Kidney (tissue), 19 donors: ENCODE data around the gene FCGR1A. TPM values are rescaled to one million over a fixed set of nuclear protein-coding genes. Genes with fewer than 3 reads are reported as not detected.
"Not testable (repeated sequence)": the region's sequence is repeated elsewhere in the genome, so short reads cannot be mapped to it uniquely, and the experiment has no call there.

Experiments
- DNase-seq, 5 donors: peaks; one replicate each; pipeline ENCODE4 v3.0.0-alpha.2; 2013 to 2020
- FAIRE-seq: peaks from 2 replicates; lab custom pipeline; 2012; peaks lifted over from hg19 to GRCh38; lab: Jason Lieb, UNC
- H3K27ac ChIP-seq, 2 donors: one replicate each; pipeline ENCODE4 v1.7.0; 2013; ENCODE audit warnings: low read depth in 2 of 2, low read length in 2 of 2, inconsistent platforms in 1 of 2
- H3K27me3 ChIP-seq: one replicate; pipeline ENCODE4 v1.7.1; 2013; ENCODE audit warnings: low read length, inconsistent platforms; ENCODE audit not compliant: control insufficient read depth, insufficient read depth
- H3K36me3 ChIP-seq, 3 donors: one replicate each; pipeline versions ENCODE4 v1.7.0 to v1.7.1; 2013; ENCODE audit warnings: low read length in 3 of 3, control low read depth in 1 of 3, inconsistent platforms in 1 of 3; ENCODE audit not compliant: insufficient read depth in 3 of 3, control insufficient read depth in 2 of 3
- H3K4me1 ChIP-seq, 3 donors: one replicate each; pipeline versions ENCODE4 v1.7.0 to v1.7.1; 2013; ENCODE audit warnings: low read length in 3 of 3, inconsistent platforms in 1 of 3, low read depth in 1 of 3; ENCODE audit not compliant: control insufficient read depth in 2 of 3, insufficient read depth in 2 of 3
- H3K4me3 ChIP-seq, 3 donors: one replicate each; pipeline versions ENCODE4 v1.7.0 to v1.8.1; 2013; ENCODE audit warnings: low read length in 3 of 3, control low read depth in 1 of 3, inconsistent platforms in 1 of 3
- H3K9ac ChIP-seq, 3 donors: one replicate each; pipeline versions ENCODE4 v1.7.0 to v1.7.1; 2013; ENCODE audit warnings: low read length in 3 of 3, control low read depth in 1 of 3, inconsistent platforms in 1 of 3
- H3K9me3 ChIP-seq, 3 donors: one replicate each; pipeline versions ENCODE4 v1.7.0 to v1.7.1; 2013; ENCODE audit warnings: low read length in 3 of 3, control low read depth in 1 of 3, inconsistent platforms in 1 of 3; ENCODE audit not compliant: control insufficient read depth in 2 of 3, insufficient read depth in 1 of 3
- intact Hi-C: fragments of 100-400 bp; cut with DNase I; formaldehyde crosslinking; loops from one replicate; pipeline ENCODE4 v1.11.1; 2022
- long read RNA-seq, 10 donors: library from polyadenylated mRNA in 1 of 10; unstranded in 1 of 10; transcript quantifications; one replicate each; pipeline ENCODE4 v2.0.0 and lab custom pipeline, GENCODE V29; 2021 to 2026
- polyA plus RNA-seq: library from polyadenylated mRNA; stranded (reverse); fragments of 350-450 nt; fragmentation: Illumina TruSeq; extraction: RNeasy Lipid Tissue Mini Kit (QIAGEN cat#74804); gene quantifications from one replicate; pipeline ENCODE4 v1.2.3, GENCODE V29; 2014; ENCODE audit warnings: low read depth, low replicate concordance; ENCODE audit not compliant: insufficient read depth
- total RNA-seq: library from RNA; stranded (reverse); fragmentation: NEBNext Ultra II Directional; extraction: Animal tissue kit (Norgen Biotek cat#: 25700); gene quantifications from one replicate; pipeline ENCODE4 v1.2.1, GENCODE V29; 2021
- donor health status: control.
- donor health status: control.
- donor health status: DM: yes; HTN: yes; CAD: no.
- donor health status: Normal renal cell carcinoma (clear cell type).

Gene FCGR1A
- 18.0 TPM for total RNA-seq
- polyA plus RNA-seq = 19.5 TPM
- long read RNA-seq, donor 1, partial matches to known transcripts = 0 of 1 reads
- long read RNA-seq, donor 1, other reads (novel, unspliced or antisense) = 0 of 1 reads
- long read RNA-seq, donor 2 = 0 reads
- long read RNA-seq, donor 3, partial matches to known transcripts = 5 of 8 reads
- long read RNA-seq, donor 3, other reads (novel, unspliced or antisense) = 0 of 8 reads
- long read RNA-seq, donor 4 = 0 reads
- long read RNA-seq, donor 5 = 0 reads
- long read RNA-seq, donor 6 = 0 reads
- long read RNA-seq, donor 7 = 0 reads
- long read RNA-seq, donor 8 = 0 reads
- long read RNA-seq, donor 9 = 0 reads
- long read RNA-seq, donor 10 = 0 reads

- DNase-seq, H3K9ac ChIP-seq, H3K4me3 ChIP-seq, H3K4me1 ChIP-seq, H3K9me3 ChIP-seq, H3K27ac ChIP-seq, FAIRE-seq, intact Hi-C loops, H3K36me3 ChIP-seq, H3K27me3 ChIP-seq: not testable (repeated sequence)
Measured at GRCh38 chr1:149782600-149782999, at the start of gene FCGR1A. Gene FCGR1A, plus strand, starts transcription at chr1:149782694. Its CDS starts 50 bp downstream, at chr1:149782744.

GRCh38 chr1:149732781-149733180, 49.7 kb upstream of the FCGR1A start:
- H3K9ac ChIP-seq, H3K9me3 ChIP-seq, intact Hi-C loops, H3K36me3 ChIP-seq, DNase-seq, H3K27ac ChIP-seq, H3K4me3 ChIP-seq, H3K27me3 ChIP-seq, H3K4me1 ChIP-seq, FAIRE-seq: not testable (repeated sequence)

- H3K4me3 ChIP-seq, intact Hi-C loops, DNase-seq, H3K9ac ChIP-seq, H3K9me3 ChIP-seq, H3K36me3 ChIP-seq, H3K4me1 ChIP-seq, H3K27me3 ChIP-seq, H3K27ac ChIP-seq, FAIRE-seq: not testable (repeated sequence)
Measured at GRCh38 chr1:149734692-149735091, 47.8 kb upstream of the FCGR1A start.

- H3K36me3 ChIP-seq, H3K4me1 ChIP-seq, H3K4me3 ChIP-seq, H3K27ac ChIP-seq, H3K9ac ChIP-seq, FAIRE-seq, intact Hi-C loops, H3K9me3 ChIP-seq, H3K27me3 ChIP-seq: not testable (repeated sequence)
- DNase-seq = peak in 4 of 5 donors; percentile 10 to 45 (median 34)
Measured at GRCh38 chr1:149740148-149740581, 42.3 kb upstream of the FCGR1A start.

- H3K9ac ChIP-seq, FAIRE-seq, H3K9me3 ChIP-seq, intact Hi-C loops, H3K4me3 ChIP-seq, H3K4me1 ChIP-seq, DNase-seq, H3K27ac ChIP-seq, H3K36me3 ChIP-seq, H3K27me3 ChIP-seq: not testable (repeated sequence)
Measured at GRCh38 chr1:149740590-149741230, 41.8 kb upstream of the FCGR1A start.

- H3K9me3 ChIP-seq, H3K4me1 ChIP-seq, H3K27ac ChIP-seq, FAIRE-seq, H3K27me3 ChIP-seq, H3K36me3 ChIP-seq, DNase-seq, intact Hi-C loops, H3K4me3 ChIP-seq, H3K9ac ChIP-seq: not testable (repeated sequence)
Measured at GRCh38 chr1:149741914-149742313, 40.6 kb upstream of the FCGR1A start.

GRCh38 chr1:149746463-149747356, 35.8 kb upstream of the FCGR1A start:
- H3K36me3 ChIP-seq, H3K9me3 ChIP-seq, intact Hi-C loops, H3K27ac ChIP-seq, H3K27me3 ChIP-seq, H3K4me1 ChIP-seq, H3K4me3 ChIP-seq, FAIRE-seq, H3K9ac ChIP-seq: not testable (repeated sequence)
- DNase-seq = peak in 4 of 5 donors; percentile 8 to 56 (median 21)
